ENCODE results near the gene RAP1B.

RAP1B gene

DNA sequence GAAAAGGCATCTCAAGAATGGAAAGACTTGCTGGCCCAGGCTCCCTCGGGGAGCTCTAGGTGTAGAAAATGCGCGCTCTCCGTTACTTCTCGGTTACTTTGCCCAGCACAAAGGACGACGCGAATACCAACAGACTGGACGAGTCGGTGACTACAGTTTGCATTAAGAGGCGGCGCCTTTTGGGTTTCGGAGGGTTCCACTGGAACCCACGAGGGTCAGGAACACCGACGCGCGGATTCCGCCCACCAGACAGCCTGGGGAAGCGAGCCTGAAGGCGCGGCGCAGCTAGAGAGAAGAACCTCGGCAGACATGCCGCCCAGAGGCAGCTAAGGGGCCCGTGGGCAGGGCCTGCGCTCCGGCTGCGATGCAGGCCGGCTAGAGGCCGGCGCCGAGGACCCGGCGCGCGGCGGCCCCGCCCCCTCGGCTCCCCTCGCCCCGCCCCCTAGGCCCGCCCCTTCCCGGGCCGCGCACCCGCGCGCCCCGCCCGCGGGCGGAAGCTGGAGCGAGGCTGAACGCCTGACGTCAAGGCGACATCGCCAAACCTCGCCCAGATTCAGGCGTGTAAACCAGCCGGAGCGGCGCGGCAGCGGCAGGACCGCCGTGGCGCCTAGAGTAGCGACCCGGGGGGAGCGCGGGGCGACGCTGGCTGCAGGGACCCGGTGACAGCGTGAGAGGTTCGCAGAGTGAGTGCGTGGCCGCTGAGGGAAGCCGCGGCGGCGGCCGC lies at the start of gene RAP1B:
Gene RAP1B (plus strand): TSS at position 530 of the 724 bp plus-strand sequence. CDS start 37,826 bp downstream, outside the sequence.
- peak; percentile 90 for DNase-seq (ENCODE audit: insufficient read length, low spot score)
- peak; percentile 92 for FAIRE-seq

- DNase-seq (ENCODE audit: insufficient read length, low spot score) (no peak), FAIRE-seq (no peak)
These were observed 48.9 kb upstream of the RAP1B start for GRCh38 chr12:68561830-68562229.

GRCh38 chr12:68564166-68564565 lies 46.5 kb upstream of the RAP1B start:
- no peak for FAIRE-seq

GRCh38 chr12:68565391-68565903 lies 45.3 kb upstream of the RAP1B start:
- DNase-seq (ENCODE audit: insufficient read length, low spot score) = no peak

More at GRCh38 chr12:68564166-68564565, 46.5 kb upstream of the RAP1B start:
- DNase-seq (ENCODE audit: insufficient read length, low spot score) = no peak

DNA sequence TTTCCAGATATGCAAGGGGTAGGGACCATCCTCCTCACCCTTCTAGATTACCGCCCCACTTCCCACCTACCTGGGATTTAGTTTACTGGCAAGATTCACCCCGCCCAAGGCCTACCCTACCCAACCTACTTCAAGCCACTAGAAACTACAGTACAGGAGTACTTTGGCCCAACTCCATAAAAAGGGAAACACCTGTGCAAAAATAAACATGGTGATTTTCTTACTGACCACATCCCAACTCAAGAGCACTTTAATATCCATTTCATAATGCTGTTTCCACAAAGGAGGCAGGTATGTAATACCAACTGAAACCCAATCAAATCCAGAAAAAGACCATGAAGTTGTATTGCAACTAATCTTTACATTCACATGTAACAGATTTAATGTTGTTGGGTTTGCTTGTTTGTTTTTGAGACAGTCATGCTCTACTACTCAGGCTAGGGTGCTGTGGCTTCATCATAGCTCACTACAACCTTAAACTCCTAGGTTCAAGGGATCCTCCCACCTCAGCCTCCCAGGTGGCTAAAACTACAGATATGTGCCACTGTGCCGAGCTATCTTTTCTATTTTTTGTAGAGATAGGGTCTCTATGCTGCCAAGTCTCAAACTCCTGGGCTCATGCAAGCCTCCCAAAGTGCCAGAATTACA lies 41.7 kb upstream of the RAP1B start:
- no peak for DNase-seq (ENCODE audit: insufficient read length, low spot score)
- no peak for FAIRE-seq

More at GRCh38 chr12:68565391-68565903, 45.3 kb upstream of the RAP1B start:
- no peak for FAIRE-seq

- DNase-seq (ENCODE audit: insufficient read length, low spot score) = no peak
- no peak for FAIRE-seq
These were observed 38.0 kb upstream of the RAP1B start for GRCh38 chr12:68572661-68573060.

DNA sequence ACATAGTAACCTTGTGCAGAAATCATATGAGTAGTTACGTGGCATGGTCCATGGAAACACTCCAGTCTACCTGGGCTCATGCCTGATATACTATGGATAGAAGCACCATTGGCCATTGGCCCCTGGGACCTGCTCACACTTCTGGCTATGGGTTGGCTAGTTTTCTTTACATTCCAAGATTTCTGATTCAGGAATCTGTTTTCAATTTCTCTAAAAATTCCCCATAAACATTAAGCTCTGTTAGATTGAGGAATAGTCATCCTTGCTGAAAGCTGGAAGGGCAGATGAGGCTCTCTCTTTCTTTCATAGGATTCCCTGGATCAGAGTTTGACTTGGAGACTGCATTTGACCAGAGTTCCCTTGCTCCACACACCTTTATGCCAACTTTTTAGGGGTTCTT lies 37.3 kb upstream of the RAP1B start:
- DNase-seq (ENCODE audit: insufficient read length, low spot score) = no peak
- no peak for FAIRE-seq

GRCh38 chr12:68577949-68578348 lies 32.8 kb upstream of the RAP1B start:
- no peak for DNase-seq (ENCODE audit: insufficient read length, low spot score)
- no peak for FAIRE-seq

GRCh38 chr12:68578765-68579164 lies 31.9 kb upstream of the RAP1B start:
- FAIRE-seq = no peak

DNA sequence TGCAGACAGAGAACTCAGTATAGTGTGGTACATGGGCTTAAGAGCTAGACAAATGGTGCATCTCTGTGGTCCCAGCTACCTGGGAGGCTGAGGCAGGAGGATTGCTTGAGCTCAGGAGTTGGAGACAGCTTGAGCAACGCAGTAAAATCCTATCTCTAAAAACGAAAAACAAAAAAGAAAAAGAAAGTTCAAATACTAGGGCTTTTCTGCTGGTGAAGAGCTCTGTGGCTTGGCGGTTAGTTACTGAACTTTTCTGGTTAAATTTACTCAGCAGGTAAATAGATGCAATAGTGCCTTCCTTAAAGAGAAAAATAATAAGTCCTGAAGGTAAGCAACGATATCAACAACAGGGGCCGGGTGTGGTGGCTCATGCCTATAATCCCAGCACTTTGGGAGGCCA lies 31.4 kb upstream of the RAP1B start:
- FAIRE-seq (no peak), DNase-seq (ENCODE audit: insufficient read length, low spot score) (no peak)

More at GRCh38 chr12:68578765-68579164, 31.9 kb upstream of the RAP1B start:
- no peak for DNase-seq (ENCODE audit: insufficient read length, low spot score)

- FAIRE-seq = no peak
- no peak for DNase-seq (ENCODE audit: insufficient read length, low spot score)
These were observed 29.8 kb upstream of the RAP1B start for GRCh38 chr12:68580911-68581310.

DNA sequence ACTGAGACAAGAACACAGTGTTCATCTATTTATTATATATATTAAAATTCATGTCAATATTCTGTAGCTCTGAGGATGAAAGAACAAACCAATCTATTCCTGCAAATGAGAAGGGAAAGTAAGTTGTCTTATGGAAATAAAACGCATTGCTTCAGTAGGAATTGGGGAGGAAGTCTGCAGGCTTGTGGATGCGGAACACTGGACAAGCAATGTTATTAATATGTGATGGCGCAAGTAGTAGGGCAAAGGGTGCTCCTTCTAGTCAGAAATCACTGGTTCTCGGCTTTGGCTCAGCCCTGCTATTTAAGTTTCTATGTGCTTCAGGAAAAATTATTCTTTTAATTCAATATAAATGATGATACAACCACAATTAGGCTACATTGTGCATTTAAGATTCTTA lies 28.8 kb upstream of the RAP1B start:
- DNase-seq (ENCODE audit: insufficient read length, low spot score) = no peak
- no peak for FAIRE-seq

- FAIRE-seq (no peak), DNase-seq (ENCODE audit: insufficient read length, low spot score) (no peak)
These were observed 24.7 kb upstream of the RAP1B start for GRCh38 chr12:68585966-68586365.

DNA sequence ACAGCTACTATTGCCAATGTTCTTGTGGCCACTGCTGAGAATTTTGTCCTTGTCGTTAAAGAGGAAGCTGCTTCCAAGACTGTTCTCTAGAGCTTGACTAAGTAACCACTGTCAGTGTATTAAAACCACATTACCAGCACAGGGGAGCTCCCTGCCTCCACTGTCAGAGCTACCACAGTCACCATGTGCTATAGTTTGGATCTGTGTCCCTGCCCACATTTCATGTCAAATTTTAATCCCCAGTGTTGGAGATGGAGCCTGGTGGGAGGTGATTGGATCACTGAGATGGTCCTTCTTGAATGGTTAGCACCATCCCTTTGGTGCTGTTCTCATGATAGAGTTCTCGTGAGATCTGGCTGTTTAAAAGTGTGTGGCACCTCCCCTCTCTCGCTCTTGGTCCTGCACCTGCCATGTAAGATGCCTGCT lies 23.2 kb upstream of the RAP1B start:
- peak; percentile 26 for FAIRE-seq
- DNase-seq (ENCODE audit: insufficient read length, low spot score) = no peak

- FAIRE-seq = no peak
- DNase-seq (ENCODE audit: insufficient read length, low spot score) = no peak
These were observed 21.5 kb upstream of the RAP1B start for GRCh38 chr12:68589194-68589593.

DNA sequence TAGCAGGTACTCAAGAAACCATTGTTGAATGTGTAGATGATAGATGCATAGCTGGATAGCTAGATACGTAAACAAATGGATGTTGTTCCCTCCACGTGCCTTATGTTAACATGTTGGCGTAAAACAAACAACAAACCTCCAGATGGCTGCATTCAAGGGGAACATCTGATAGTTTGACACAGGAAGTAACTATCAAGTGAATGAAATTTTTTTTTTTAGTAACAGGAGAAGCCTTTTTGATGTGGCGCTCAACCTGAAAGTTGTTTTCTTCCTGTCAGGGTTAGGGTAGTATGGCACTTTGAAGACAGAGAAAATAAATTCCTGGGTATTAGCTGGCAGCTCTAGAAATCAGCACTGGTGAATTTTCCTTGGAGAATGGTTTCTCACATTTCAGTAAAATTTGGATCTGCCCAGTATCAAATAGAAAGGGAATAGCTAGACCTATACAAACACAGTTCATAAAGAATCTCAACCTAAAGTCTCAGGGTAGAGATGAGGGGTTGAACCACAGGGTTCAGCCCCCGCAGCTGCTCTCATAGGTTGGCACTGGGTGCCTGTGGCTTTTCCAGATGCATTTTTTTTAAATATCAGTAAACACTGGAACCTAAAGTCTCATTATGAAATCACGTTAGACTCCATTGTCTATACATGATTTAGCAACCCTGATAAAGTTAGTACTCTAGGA lies 18.8 kb upstream of the RAP1B start:
- FAIRE-seq = peak; percentile 79

DNA sequence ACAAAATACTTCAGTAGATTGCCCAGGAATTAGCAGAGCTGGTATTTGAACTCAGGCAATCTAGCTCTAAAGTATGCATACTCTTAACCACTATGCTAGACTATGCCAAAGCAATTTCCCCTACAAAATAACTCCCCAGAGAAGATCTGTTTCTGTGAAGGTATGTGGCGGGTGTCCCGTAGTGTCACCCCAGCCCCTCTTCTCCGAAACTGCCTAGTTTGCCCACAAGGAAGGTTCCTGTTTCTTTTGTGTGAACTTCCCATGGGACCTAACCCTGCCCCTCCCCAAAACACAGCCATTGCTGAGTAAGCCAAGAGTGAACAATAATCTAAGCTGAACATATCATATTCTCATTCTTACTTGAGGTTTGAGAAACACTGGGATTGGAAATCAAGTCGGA lies 15.5 kb upstream of the RAP1B start:
- FAIRE-seq = no peak

More for the DNA sequence above, 18.8 kb upstream of the RAP1B start:
- no peak for DNase-seq (ENCODE audit: insufficient read length, low spot score)

DNA sequence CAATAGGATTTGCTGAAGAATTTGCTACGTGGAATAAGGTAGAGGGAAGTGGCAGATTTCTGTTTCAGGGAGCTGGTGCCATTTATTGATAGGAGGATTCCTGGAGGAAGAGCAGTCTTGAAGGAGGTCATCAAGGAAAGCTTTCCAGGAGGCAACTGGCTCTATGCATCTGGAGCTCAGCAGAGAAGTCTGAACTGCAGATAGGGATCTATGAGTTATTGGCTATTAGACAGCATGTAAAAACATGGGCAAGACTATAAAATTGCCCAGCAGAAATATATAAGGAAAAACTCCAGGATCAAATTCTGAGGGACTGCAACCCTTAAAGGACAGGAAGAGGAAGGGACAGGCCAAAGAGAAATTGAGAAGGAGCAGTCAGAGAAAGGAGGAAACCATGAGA lies 8.9 kb upstream of the RAP1B start:
- FAIRE-seq (no peak), DNase-seq (ENCODE audit: insufficient read length, low spot score) (no peak)

More for the DNA sequence above, 15.5 kb upstream of the RAP1B start:
- DNase-seq (ENCODE audit: insufficient read length, low spot score) = no peak

GRCh38 chr12:68602720-68603119 lies 8.0 kb upstream of the RAP1B start:
- FAIRE-seq (no peak), DNase-seq (ENCODE audit: insufficient read length, low spot score) (no peak)

DNA sequence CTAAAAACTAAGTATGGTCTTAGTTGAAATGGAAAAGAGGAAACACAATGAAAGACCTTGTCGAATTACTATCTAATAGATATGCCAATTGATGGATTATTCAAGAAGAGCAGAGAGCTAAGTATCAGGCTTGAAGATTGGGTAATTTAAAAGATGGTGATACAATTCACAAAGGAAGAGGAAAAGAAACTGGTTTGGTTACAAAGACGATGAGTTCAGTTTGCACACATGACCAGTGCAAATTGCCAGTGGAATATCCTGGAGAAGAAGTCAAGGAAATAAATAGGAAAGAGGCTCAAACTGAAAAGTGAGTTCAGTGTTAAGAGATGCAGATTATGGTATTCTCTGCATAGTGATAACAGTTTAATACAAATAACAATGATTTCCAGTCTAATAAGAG lies 2.5 kb upstream of the RAP1B start:
- no peak for DNase-seq (ENCODE audit: insufficient read length, low spot score)
- FAIRE-seq = peak; percentile 44

DNA sequence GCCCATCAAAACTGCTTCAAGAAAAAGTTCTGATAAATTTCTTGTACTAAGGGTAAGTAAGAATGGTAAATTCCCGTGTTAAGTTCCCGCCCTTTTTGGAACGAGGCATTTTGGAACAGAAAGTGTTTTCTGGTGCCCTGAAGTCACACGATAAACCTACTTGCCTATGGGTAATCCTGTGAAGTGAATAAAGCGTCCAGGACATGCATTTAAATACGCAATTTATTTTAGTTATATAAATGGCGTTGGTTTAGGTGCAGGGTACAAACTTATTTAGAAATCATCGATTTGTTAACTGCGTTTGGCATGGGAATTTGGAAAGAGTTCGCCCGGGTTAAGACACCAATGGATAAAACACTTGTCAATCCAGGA lies 715 bp upstream of the RAP1B start:
- DNase-seq (ENCODE audit: insufficient read length, low spot score) = no peak
- FAIRE-seq = no peak

Measured in GM19239 (cell line).